Lower leg skin (tissue), 4 donors: ENCODE data around the gene CHADL. TPM values are rescaled to one million over a fixed set of nuclear protein-coding genes. Genes with fewer than 3 reads are reported as not detected.

Source experiments
- DNase-seq, 2 donors: peaks; one replicate each; pipeline ENCODE4 v3.0.0-alpha.2; 2019; ENCODE audit warnings: low spot score in 2 of 2
- H3K4me3 ChIP-seq: fragments of 200-600 bp; sonication (generic); 2 replicates; pipeline ENCODE4 v1.5.1; 2017; ENCODE audit warnings: mild to moderate bottlenecking, low read depth; ENCODE audit not compliant: poor library complexity, severe bottlenecking
- POLR2A ChIP-seq, 2 donors: fragments of 450-650 bp; IDR thresholded peaks; one replicate each; pipeline ENCODE4 v1.6.1; 2016 to 2017; ENCODE audit warnings: antibody characterized with exemption in 2 of 2, mild to moderate bottlenecking in 1 of 2, moderate library complexity in 1 of 2
- WGBS, 2 donors: methylation state at CpG; one replicate each; pipeline ENCODE4 v1.1.5; 2018; 5-methylcytosine and 5-hydroxymethylcytosine counted together
- intact Hi-C: fragments of 100-400 bp; cut with DNase I; formaldehyde crosslinking; loops from one replicate; pipeline ENCODE4 v1.15.0; 2023; ENCODE audit warnings: low total_unique reads
- total RNA-seq, 4 donors: library from RNA; depleted of rRNA; stranded (reverse); fragments of >200 nt; gene quantifications; one replicate each; pipeline ENCODE4 v1.1.0, GENCODE V29; 2016
- TF ChIP-seq, protein P1 (sequence below), 3 donors: fragments of 450-650 bp; IDR thresholded peaks; one replicate each; pipeline ENCODE4 v1.5.1; 2016; ENCODE audit warnings: antibody characterized with exemption in 3 of 3, mild to moderate bottlenecking in 3 of 3, moderate library complexity in 2 of 3

CHADL gene
- total RNA-seq, 4 donors from 2014 or later: 10.5 to 16.3 (median 11.5) TPM

DNA sequence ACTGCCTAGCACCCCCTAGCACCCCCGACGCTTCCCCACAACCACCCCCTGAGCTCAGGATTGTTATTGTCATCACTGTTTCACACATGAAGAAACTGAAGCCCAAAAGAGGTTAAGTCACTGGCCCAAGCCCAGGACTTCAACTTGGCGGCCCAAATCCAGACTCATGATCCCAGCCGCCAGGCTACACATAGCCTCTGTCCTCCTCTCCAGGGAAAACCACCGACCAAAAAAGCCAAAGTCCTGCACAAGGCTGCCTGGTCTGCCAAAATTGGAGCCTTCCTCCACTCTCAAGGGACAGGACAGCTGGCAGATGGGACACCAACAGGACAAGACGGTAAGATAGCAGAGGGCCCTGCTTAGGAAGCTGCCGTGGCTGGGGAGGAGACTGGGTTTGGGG, 24.8 kb downstream of the CHADL start:
- no peak for DNase-seq
- 86 to 94% methylated on average over 7 of the region's 7 CpGs for WGBS, 2 donors
- intact Hi-C loops: no loop called here
- H3K4me3 ChIP-seq: no peak overlapping the region
- TF ChIP-seq, protein P1, sequence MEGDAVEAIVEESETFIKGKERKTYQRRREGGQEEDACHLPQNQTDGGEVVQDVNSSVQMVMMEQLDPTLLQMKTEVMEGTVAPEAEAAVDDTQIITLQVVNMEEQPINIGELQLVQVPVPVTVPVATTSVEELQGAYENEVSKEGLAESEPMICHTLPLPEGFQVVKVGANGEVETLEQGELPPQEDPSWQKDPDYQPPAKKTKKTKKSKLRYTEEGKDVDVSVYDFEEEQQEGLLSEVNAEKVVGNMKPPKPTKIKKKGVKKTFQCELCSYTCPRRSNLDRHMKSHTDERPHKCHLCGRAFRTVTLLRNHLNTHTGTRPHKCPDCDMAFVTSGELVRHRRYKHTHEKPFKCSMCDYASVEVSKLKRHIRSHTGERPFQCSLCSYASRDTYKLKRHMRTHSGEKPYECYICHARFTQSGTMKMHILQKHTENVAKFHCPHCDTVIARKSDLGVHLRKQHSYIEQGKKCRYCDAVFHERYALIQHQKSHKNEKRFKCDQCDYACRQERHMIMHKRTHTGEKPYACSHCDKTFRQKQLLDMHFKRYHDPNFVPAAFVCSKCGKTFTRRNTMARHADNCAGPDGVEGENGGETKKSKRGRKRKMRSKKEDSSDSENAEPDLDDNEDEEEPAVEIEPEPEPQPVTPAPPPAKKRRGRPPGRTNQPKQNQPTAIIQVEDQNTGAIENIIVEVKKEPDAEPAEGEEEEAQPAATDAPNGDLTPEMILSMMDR (IDR thresholded peaks at IDR 0.05): no peak
- no peak for TF ChIP-seq POLR2A (IDR thresholded peaks at IDR 0.05)

DNA sequence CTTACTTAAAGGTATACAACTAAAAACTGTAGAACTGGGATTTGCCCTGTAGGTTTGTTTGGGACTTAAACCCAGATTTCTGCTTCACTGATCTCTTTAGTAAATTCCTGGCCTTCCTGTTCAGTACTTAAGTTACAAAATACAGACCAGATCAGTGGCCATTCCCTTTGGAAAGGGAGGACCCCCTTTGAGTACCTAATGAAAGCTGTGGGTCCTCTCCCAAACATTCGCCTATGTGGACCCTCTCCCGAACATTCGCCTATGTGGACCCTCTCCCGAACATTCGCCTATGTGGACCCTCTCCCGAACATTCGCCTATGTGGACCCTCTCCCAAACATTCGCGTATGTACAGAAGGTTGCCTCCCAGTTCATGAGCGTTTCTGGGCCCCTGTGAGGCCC, 25.3 kb downstream of the CHADL start:
- intact Hi-C loops: no loop called here

DNA sequence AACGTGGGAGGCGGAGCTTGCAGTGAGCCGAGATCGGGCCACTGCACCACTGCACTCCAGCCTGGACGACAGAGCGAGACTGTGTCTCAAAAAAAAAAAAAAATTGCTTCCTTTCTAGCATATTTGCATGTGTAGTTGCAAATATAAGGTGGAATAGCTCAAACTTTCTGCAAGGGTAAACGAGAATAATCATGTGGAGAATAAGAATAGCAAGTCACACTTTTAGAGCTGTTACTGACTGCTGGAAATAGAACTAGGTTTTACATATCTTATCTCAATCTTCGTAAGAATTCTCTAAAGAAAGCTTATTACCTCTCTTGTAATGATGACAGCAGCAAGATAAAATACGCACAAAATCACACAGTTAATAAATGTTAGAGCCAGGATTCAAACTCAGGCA, 34.0 kb downstream of the CHADL start:
- TF ChIP-seq POLR2A (IDR thresholded peaks at IDR 0.05): no peak
- TF ChIP-seq, protein P1 (IDR thresholded peaks at IDR 0.05): no peak
- 85 to 89% methylated on average over 9 of the region's 9 CpGs for WGBS, 2 donors
- DNase-seq: no peak
- no peak overlapping the region for H3K4me3 ChIP-seq
- intact Hi-C loops: no loop called here

More for the DNA sequence above, 25.3 kb downstream of the CHADL start:
- no peak for TF ChIP-seq POLR2A (IDR thresholded peaks at IDR 0.05)
- TF ChIP-seq, protein P1 (IDR thresholded peaks at IDR 0.05): no peak
- DNase-seq: no peak
- WGBS, 2 donors: 97 to 98% methylated on average over 10 of the region's 10 CpGs
- H3K4me3 ChIP-seq: no peak overlapping the region

DNA sequence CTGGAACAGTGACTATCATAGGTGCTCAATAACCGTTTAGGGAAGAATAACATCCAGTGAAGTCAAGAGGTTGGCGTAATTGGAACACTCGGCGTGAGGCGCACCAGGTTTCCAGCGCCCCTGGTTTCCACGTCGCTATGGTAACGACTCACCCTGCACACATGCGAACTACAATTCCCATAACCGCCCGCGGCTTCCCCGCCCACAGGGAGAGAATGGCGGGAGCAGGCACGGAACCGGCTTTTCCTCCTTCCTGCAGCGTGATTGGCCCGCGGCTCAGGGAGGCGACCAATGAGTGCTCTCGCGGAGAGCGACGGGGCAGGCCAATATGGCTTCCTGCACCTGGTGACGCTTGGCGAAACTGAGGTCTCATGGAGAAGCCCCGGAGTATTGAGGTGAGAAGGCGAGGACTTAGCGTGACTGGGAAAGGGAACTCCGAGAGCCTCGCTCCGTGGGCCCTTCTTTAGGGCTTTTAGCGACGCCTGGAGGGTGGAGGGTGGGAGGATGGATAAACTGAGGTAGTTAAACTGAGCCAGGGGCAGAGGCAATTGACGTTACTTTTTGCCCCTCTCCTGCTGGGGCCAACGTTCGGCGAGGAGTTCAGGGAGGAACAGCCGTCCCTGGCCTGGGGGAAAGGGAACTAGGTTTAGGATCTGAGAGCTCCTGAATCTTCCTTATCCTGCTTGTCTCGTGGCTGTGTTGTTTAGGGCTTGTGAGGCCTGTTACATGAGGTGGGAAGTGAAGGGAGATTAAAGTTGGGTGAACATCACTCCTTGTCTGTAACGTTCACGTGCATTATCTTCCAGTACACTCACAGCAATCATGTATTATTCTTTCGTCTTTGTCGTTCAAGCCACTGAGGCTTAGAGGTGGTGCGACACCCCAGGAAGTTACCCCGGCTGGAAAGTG, 35.5 kb downstream of the CHADL start, which contains the start of gene L3MBTL2:
TSS of gene L3MBTL2 (plus strand) at position 321 of the 909 bp plus-strand sequence. CDS start at position 372, 51 bp downstream.
- no peak for TF ChIP-seq POLR2A (IDR thresholded peaks at IDR 0.05)
- TF ChIP-seq, protein P1 (IDR thresholded peaks at IDR 0.05): no peak
- peak; percentile 96 to 99 for DNase-seq
- 2% methylated on average over 47 of the region's 47 CpGs for WGBS, 2 donors
- intact Hi-C loops: no loop called here
- H3K4me3 ChIP-seq: peak within 1 kb of the TSS; percentile 73

DNA sequence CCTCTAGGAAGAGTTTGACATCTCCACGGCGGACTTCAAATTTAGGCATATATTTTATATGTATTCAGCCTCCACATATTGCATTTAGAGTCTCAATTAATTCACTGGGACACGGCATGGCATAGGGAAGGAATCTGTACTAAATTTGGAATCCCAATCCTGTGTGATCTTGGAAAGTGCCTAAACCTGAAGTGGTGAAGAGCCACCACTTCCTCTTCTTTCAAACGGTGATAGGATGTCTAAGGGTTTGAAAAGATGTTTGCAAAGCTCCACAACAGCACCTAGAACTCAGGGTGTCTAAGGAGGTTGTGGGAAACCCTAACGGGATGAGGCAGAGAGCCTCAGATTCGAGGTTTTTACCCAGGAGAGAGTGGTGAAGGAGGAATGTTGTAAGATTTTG, 36.7 kb downstream of the CHADL start:
- no peak for TF ChIP-seq POLR2A (IDR thresholded peaks at IDR 0.05)
- TF ChIP-seq, protein P1 (IDR thresholded peaks at IDR 0.05): no peak

More for the DNA sequence above, 36.7 kb downstream of the CHADL start:
- intact Hi-C loops: no loop called here
- DNase-seq: no peak
- H3K4me3 ChIP-seq: no peak overlapping the region
- WGBS, 2 donors: 68 to 70% methylated on average over 6 of the region's 6 CpGs
